Smooth muscle cell (in vitro differentiated cells): ENCODE results near the gene IGSF22. TPM values are rescaled to one million over a fixed set of nuclear protein-coding genes. Genes with fewer than 3 reads are reported as not detected.

Experiments used
- DNase-seq: peaks from one replicate; lab custom pipeline; 2025; ENCODE audit not compliant: unreplicated experiment; lab: John Stamatoyannopoulos, UW
- H2AFZ ChIP-seq: fragments of 200-600 bp; sonication (generic); 2 replicates; pipeline ENCODE4 v1.6.0; 2016; ENCODE audit warnings: antibody characterized with exemption, low read depth, mild to moderate bottlenecking
- H3F3A ChIP-seq: fragments of 200-600 bp; sonication (generic); 2 replicates; pipeline ENCODE4 v1.6.0; 2017; ENCODE audit warnings: antibody characterized with exemption, low read depth
- H3K27ac ChIP-seq: fragments of 200-600 bp; sonication (generic); 2 replicates; pipeline ENCODE4 v1.5.1; 2016; ENCODE audit warnings: low read depth, mild to moderate bottlenecking
- H3K27me3 ChIP-seq: fragments of 200-600 bp; sonication (generic); 2 replicates; pipeline ENCODE4 v1.6.1; 2016; ENCODE audit warnings: low read depth, mild to moderate bottlenecking
- H3K36me3 ChIP-seq: fragments of 200-600 bp; sonication (generic); 2 replicates; pipeline ENCODE4 v1.5.1; 2016; ENCODE audit warnings: low read depth
- H3K4me1 ChIP-seq: fragments of 200-600 bp; sonication (generic); 2 replicates; pipeline ENCODE4 v1.5.1; 2016; ENCODE audit warnings: low read depth
- H3K4me2 ChIP-seq: fragments of 200-600 bp; sonication (generic); 2 replicates; pipeline ENCODE4 v1.6.0; 2016; ENCODE audit warnings: mild to moderate bottlenecking
- H3K4me3 ChIP-seq: fragments of 200-600 bp; sonication (generic); 2 replicates; pipeline ENCODE4 v1.5.1; 2016; ENCODE audit warnings: mild to moderate bottlenecking
- H3K79me2 ChIP-seq: fragments of 200-600 bp; sonication (generic); 2 replicates; pipeline ENCODE4 v1.6.0; 2016; ENCODE audit warnings: low read depth, mild to moderate bottlenecking
- H3K9ac ChIP-seq: fragments of 200-600 bp; sonication (generic); 2 replicates; pipeline ENCODE4 v1.6.0; 2016; ENCODE audit warnings: low read depth
- H3K9me3 ChIP-seq: fragments of 200-600 bp; sonication (generic); replicated peaks from 2 replicates; pipeline ENCODE4 v1.5.1; 2016; ENCODE audit warnings: low read depth
- H4K20me1 ChIP-seq: fragments of 200-600 bp; sonication (generic); 2 replicates; pipeline ENCODE4 v1.6.0; 2016; ENCODE audit warnings: low read depth
- CTCF ChIP-seq: fragments of 200-600 bp; sonication (generic); IDR thresholded peaks from 2 replicates; pipeline ENCODE4 v1.5.1; 2017; ENCODE audit warnings: borderline replicate concordance, mild to moderate bottlenecking, antibody characterized with exemption; ENCODE audit not compliant: insufficient read depth, poor library complexity, severe bottlenecking
- WGBS: methylation state at CpG from one replicate; pipeline ENCODE4 v1.1.7; 2016; ENCODE audit warnings: low lambda C conversion rate; 5-methylcytosine and 5-hydroxymethylcytosine counted together
- polyA plus RNA-seq: library from polyadenylated mRNA; unstranded; fragments of >200 nt; fragmentation: Nextera tagmentation; extraction: Ambion mirVana; gene quantifications from 2 replicates; pipeline ENCODE4 v1.2.1, GENCODE V29; 2016
- total RNA-seq: library from RNA; depleted of rRNA; stranded (reverse); fragments of >200 nt; gene quantifications from 2 replicates; pipeline ENCODE4 v1.2.3, GENCODE V29; 2014

The IGSF22 gene
- total and polyA plus RNA-seq, 2 experiments from 2014 or later: not detected

- no peaks in the 10 kb centered on the region for H3K79me2 ChIP-seq
- H3K27ac ChIP-seq: no peak overlapping the region
- no peaks in the 10 kb centered on the region for H3K4me1 ChIP-seq
- no peaks in the 10 kb centered on the region for H3F3A ChIP-seq
- no peaks in the 10 kb centered on the region for H3K9me3 ChIP-seq
- no peak overlapping the region for H3K4me2 ChIP-seq
- TF ChIP-seq CTCF: peak; percentile 63
- DNase-seq: no peak
- no peaks in the 10 kb centered on the region for H4K20me1 ChIP-seq
- no peak overlapping the region for H2AFZ ChIP-seq
- H3K36me3 ChIP-seq: no peaks in the 10 kb centered on the region
- H3K9ac ChIP-seq: no peak overlapping the region
- H3K4me3 ChIP-seq: no peak overlapping the region
- 54% methylated on average over 10 of the region's 10 CpGs for WGBS
- H3K27me3 ChIP-seq: no peaks in the 10 kb centered on the region
Measured at GRCh38 chr11:18727479-18728236, 1.7 kb upstream of the IGSF22 start.

- H3K4me2 ChIP-seq: no peak overlapping the region
- WGBS: 57% methylated on average over 7 of the region's 7 CpGs
- H3K27me3 ChIP-seq: no peaks in the 10 kb centered on the region
- H3K9ac ChIP-seq: no peak overlapping the region
- no peak overlapping the region for H2AFZ ChIP-seq
- H4K20me1 ChIP-seq: no peaks in the 10 kb centered on the region
- H3K4me3 ChIP-seq: no peak overlapping the region
- no peak for TF ChIP-seq CTCF
- no peaks in the 10 kb centered on the region for H3K36me3 ChIP-seq
- no peak for DNase-seq
- H3K4me1 ChIP-seq: peaks cover 3% of the 10 kb centered on the region
- no peaks in the 10 kb centered on the region for H3K79me2 ChIP-seq
- no peaks in the 10 kb centered on the region for H3K9me3 ChIP-seq
- no peak overlapping the region for H3K27ac ChIP-seq
- peaks cover 7% of the 10 kb centered on the region for H3F3A ChIP-seq
Measured at GRCh38 chr11:18723991-18724390, 2.0 kb downstream of the IGSF22 start.

- H3K4me1 ChIP-seq: peaks cover 3% of the 10 kb centered on the region
- peak overlapping the region; percentile 64 for H3K4me3 ChIP-seq
- H3K9me3 ChIP-seq: no peaks in the 10 kb centered on the region
- no peak overlapping the region for H3K9ac ChIP-seq
- 54% methylated on average over 1 of the region's 1 CpG for WGBS
- peak overlapping the region; percentile 89 for H2AFZ ChIP-seq
- H3K4me2 ChIP-seq: peak overlapping the region; percentile 89
- H3F3A ChIP-seq: peaks cover 7% of the 10 kb centered on the region
- H3K79me2 ChIP-seq: no peaks in the 10 kb centered on the region
- no peaks in the 10 kb centered on the region for H3K27me3 ChIP-seq
- H3K36me3 ChIP-seq: no peaks in the 10 kb centered on the region
- no peak overlapping the region for H3K27ac ChIP-seq
- TF ChIP-seq CTCF: no peak
- no peaks in the 10 kb centered on the region for H4K20me1 ChIP-seq
- DNase-seq: no peak
Measured at GRCh38 chr11:18722293-18722637, 3.7 kb downstream of the IGSF22 start.
